ENCODE results near the gene RUFY1. TPM values are rescaled to one million over a fixed set of nuclear protein-coding genes. Genes with fewer than 3 reads are reported as not detected.

The RUFY1 gene
- total RNA-seq, 2 experiments from 2014 or later, result 22.5 to 24.7 TPM

DNA sequence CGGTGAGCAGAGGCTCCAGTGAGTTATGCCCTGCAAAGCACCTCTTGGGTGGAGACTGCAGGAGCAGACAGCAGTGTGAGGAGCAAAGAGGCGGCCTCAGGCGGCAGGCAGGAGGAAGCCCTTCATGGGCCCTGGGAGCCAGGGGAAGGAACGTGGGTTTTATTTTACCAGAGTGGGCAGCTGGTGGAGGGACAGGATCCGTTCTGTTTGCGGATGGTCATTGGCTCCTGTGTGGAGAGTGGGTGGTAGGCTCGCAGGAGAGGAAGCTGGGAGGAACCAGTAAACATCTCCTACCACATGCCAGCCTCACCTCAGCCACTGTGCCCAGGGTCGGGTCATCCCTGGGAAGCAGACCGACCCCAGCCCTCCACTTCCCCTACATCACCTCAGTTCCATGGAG is 48.7 kb downstream of the RUFY1 start:
- ChIA-PET CTCF (interaction anchor here (1.2 kb wide), 1 partner anchor 23 kb away, joined by 3 read pairs; no protein-coding TSS in a partner anchor), POLR2A (interaction anchor here (0.7 to 6.8 kb wide), 2 partner anchors 10 to 30 kb away, joined by 3 to 51 read pairs; no protein-coding TSS in a partner anchor)
- Mint-ChIP-seq H3K27me3 (no peaks in the 10 kb centered on the region), H3K27ac (peak overlapping the region; percentile 21), H3K9me3 (no peaks in the 10 kb centered on the region), H3K4me3 (no peak overlapping the region), H3K36me3 (ENCODE audit: low read depth) (peaks cover 22% of the 10 kb centered on the region), H3K4me1 (ENCODE audit: low read depth) (no peaks in the 10 kb centered on the region)
- intact Hi-C loops (cut with micrococcal nuclease), result no loop called here
- TF ChIP-seq, protein P1, sequence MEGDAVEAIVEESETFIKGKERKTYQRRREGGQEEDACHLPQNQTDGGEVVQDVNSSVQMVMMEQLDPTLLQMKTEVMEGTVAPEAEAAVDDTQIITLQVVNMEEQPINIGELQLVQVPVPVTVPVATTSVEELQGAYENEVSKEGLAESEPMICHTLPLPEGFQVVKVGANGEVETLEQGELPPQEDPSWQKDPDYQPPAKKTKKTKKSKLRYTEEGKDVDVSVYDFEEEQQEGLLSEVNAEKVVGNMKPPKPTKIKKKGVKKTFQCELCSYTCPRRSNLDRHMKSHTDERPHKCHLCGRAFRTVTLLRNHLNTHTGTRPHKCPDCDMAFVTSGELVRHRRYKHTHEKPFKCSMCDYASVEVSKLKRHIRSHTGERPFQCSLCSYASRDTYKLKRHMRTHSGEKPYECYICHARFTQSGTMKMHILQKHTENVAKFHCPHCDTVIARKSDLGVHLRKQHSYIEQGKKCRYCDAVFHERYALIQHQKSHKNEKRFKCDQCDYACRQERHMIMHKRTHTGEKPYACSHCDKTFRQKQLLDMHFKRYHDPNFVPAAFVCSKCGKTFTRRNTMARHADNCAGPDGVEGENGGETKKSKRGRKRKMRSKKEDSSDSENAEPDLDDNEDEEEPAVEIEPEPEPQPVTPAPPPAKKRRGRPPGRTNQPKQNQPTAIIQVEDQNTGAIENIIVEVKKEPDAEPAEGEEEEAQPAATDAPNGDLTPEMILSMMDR (IDR thresholded peaks at IDR 0.05), result no peak
- DNase-seq (no peak), ATAC-seq (no peak)

DNA sequence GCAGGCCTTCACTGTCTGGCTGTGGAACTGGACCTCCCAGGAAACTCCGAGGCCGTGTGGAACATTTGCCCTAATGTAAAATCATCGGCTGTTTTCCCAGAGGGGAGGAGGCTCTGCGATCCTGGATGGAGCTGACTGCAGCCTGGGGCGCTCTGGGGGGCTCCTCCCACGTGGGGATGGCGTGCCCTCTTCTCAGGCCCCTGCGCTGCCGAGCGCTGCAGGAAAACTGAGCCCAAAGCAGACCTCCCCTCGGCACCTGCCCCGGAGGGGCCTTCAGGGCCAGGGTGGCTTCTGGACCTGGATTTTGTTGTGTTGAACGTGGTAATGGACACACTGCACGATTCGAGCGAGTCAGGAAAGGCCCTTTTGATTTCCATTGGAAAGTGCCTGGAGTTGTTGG is 49.2 kb downstream of the RUFY1 start:
- Mint-ChIP-seq H3K9me3 (no peaks in the 10 kb centered on the region), H3K36me3 (ENCODE audit: low read depth) (peaks cover 22% of the 10 kb centered on the region), H3K27me3 (no peaks in the 10 kb centered on the region), H3K4me3 (no peak overlapping the region), H3K4me1 (ENCODE audit: low read depth) (no peaks in the 10 kb centered on the region), H3K27ac (no peak overlapping the region)
- no peak for DNase-seq
- CTCF ChIA-PET, result interaction anchor here (0.6 to 1.2 kb wide), 2 partner anchors 23 to 67 kb away, joined by 3 to 4 read pairs; no protein-coding TSS in a partner anchor
- ATAC-seq, result no peak
- intact Hi-C loops (cut with micrococcal nuclease), result no loop called here
- TF ChIP-seq, protein P1 (IDR thresholded peaks at IDR 0.05), result no peak
- POLR2A ChIA-PET, result interaction anchor here (0.7 to 6.8 kb wide), 2 partner anchors 10 to 29 kb away, joined by 3 to 51 read pairs; no protein-coding TSS in a partner anchor

DNA sequence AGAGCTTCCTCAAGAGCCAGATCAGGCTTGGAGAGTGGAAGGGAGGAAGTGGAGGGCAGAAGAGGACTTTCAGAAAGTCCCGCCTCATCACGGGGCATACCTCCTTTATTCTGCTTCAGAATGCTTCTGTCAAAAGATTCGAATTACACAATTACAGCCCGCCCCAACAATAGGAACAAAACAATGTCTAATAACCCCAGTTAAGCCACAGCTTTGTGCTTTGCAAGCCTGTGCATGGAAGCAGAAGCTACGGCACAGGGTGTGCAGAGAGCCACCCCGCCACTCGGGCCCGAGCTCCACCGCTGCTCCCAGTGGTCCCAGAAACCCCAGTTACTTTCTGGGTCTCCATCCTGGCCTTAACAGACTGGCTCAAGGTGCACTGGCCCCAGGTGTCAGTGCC is 49.6 kb downstream of the RUFY1 start:
- Mint-ChIP-seq H3K4me3 (no peak overlapping the region), H3K27ac (no peak overlapping the region), H3K36me3 (ENCODE audit: low read depth) (peaks cover 19% of the 10 kb centered on the region), H3K27me3 (no peaks in the 10 kb centered on the region), H3K9me3 (no peaks in the 10 kb centered on the region), H3K4me1 (ENCODE audit: low read depth) (no peaks in the 10 kb centered on the region)
- ChIA-PET POLR2A (interaction anchor here (6.8 kb wide), 1 partner anchor 9 kb away, joined by 51 read pairs; no protein-coding TSS in a partner anchor), CTCF (interaction anchor here (0.6 kb wide), 1 partner anchor 67 kb away, joined by 4 read pairs; no protein-coding TSS in a partner anchor)
- no peak for ATAC-seq
- TF ChIP-seq, protein P1 (IDR thresholded peaks at IDR 0.05), result no peak
- intact Hi-C loops (cut with micrococcal nuclease), result no loop called here
- no peak for DNase-seq

DNA sequence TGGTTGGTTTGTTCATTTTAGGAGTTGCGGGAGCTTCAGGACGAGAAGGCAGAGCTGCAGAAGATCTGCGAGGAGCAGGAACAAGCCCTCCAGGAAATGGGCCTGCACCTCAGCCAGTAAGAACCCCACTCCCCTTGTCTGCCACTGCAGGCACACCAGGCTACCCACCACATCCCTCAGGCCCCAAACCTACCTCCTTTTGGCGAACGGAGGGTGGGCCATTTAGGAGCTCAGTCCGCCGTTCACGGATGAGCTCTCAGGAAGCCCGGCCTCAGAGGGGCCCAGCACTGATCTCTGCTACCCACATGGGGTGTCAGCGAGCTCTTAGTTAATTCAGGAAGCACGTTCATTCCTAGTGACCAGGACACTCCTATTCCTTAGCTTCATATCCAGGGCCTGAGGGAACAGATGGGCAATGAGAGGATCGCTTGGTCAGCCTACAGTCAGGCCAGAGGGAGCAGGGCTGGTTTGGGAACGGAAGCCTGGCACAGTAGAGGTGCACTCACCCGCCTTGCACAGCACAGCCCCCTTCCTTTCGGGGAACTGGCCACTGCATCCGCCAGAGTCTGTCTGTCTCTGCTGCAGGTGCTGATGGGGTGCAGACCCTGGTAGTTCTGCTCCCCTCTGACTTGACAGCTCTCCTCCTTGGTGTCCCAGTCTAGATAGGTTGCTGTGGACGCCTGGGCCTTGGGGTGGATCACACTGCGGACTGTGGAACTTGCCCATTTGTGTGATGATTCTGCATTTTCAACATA is 51.7 kb downstream of the RUFY1 start:
- Mint-ChIP-seq H3K36me3 (ENCODE audit: low read depth) (peaks cover 16% of the 10 kb centered on the region), H3K4me3 (no peak overlapping the region), H3K9me3 (no peaks in the 10 kb centered on the region), H3K27ac (no peak overlapping the region), H3K4me1 (ENCODE audit: low read depth) (no peaks in the 10 kb centered on the region), H3K27me3 (no peaks in the 10 kb centered on the region)
- intact Hi-C loops (cut with micrococcal nuclease), result no loop called here
- CTCF ChIA-PET, result no interaction called here
- POLR2A ChIA-PET, result interaction anchor here (6.8 kb wide), 1 partner anchor 7 kb away, joined by 51 read pairs; no protein-coding TSS in a partner anchor
- TF ChIP-seq, protein P1 (IDR thresholded peaks at IDR 0.05), result no peak
- DNase-seq, result no peak
- no peak for ATAC-seq

DNA sequence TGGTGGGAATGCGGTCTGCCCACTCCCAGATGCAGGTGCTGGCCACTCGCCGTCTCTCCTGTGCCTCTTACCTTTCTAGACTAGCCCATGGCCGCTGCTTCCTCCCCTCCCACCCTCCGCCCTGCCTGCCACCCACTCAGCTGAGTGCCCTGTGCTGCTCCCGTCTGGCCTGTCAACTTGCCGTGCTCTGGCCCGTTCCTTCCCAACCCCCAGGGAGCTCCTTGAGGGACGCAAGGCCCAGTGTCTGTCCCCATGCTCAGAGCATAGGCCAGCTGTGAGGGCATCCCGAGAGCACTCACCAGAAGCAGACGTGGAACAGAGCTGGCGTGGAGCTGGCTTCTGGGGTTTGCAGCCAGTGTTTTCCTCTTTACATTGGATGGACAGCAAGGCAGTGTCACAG is 53.0 kb downstream of the RUFY1 start:
- intact Hi-C loops (cut with micrococcal nuclease), result no loop called here
- no peak overlapping the region for H3K4me3 Mint-ChIP-seq
- no peaks in the 10 kb centered on the region for H3K27me3 Mint-ChIP-seq
- H3K27ac Mint-ChIP-seq, result no peak overlapping the region
- TF ChIP-seq, protein P1 (IDR thresholded peaks at IDR 0.05), result no peak
- H3K9me3 Mint-ChIP-seq, result no peaks in the 10 kb centered on the region
- H3K36me3 Mint-ChIP-seq (ENCODE audit: low read depth), result peaks cover 16% of the 10 kb centered on the region
- ChIA-PET CTCF (no interaction called here), POLR2A (no interaction called here)
- DNase-seq, result no peak
- no peak for ATAC-seq
- H3K4me1 Mint-ChIP-seq (ENCODE audit: low read depth), result peaks cover 7% of the 10 kb centered on the region

Measured in activated CD8-positive, alpha-beta T cell treated with anti-CD3 and anti-CD28 coated beads for 36 hours (primary cell).